ENCODE measurements around the gene SLFNL1.

SLFNL1 gene

GRCh38 chr1:40985875-40986274 is 35.6 kb downstream of the SLFNL1 start:
- DNase-seq, result peak; percentile 36

GRCh38 chr1:40985161-40985560 is 36.4 kb downstream of the SLFNL1 start:
- DNase-seq, result no peak

- DNase-seq, result no peak
Measured at GRCh38 chr1:40984531-40984930, 37.0 kb downstream of the SLFNL1 start.

- peak; percentile 28 for DNase-seq
Measured at GRCh38 chr1:40984066-40984465, 37.5 kb downstream of the SLFNL1 start.

- DNase-seq, result no peak
Measured at GRCh38 chr1:40983286-40983685, 38.2 kb downstream of the SLFNL1 start.

GRCh38 chr1:40982721-40983120 is 38.8 kb downstream of the SLFNL1 start:
- no peak for DNase-seq

GRCh38 chr1:40981691-40982448 is 39.7 kb downstream of the SLFNL1 start:
- no peak for DNase-seq

GRCh38 chr1:40980453-40981121 is 40.9 kb downstream of the SLFNL1 start:
- DNase-seq, result peak; percentile 57

GRCh38 chr1:40980068-40980452 is 41.5 kb downstream of the SLFNL1 start:
- no peak for DNase-seq

- DNase-seq, result peak; percentile 96
Measured at GRCh38 chr1:40979241-40980067, 42.1 kb downstream of the SLFNL1 start, which contains the start of gene CTPS1. TSS of gene CTPS1 (plus strand) at chr1:40979696. CDS start at chr1:40983291, 3,595 bp downstream.

GRCh38 chr1:40978886-40979240 is 42.7 kb downstream of the SLFNL1 start:
- no peak for DNase-seq

- no peak for DNase-seq
Measured at GRCh38 chr1:40977716-40978115, 43.8 kb downstream of the SLFNL1 start.

- no peak for DNase-seq
Measured at GRCh38 chr1:40976952-40977690, 44.4 kb downstream of the SLFNL1 start.

GRCh38 chr1:40974945-40975344 is 46.6 kb downstream of the SLFNL1 start:
- no peak for DNase-seq

- DNase-seq, result no peak
Measured at GRCh38 chr1:40973912-40974311, 47.6 kb downstream of the SLFNL1 start.

- no peak for DNase-seq
Measured at GRCh38 chr1:40971966-40972365, 49.6 kb downstream of the SLFNL1 start.

- no peak for DNase-seq
Measured at GRCh38 chr1:40969445-40969844, 52.1 kb downstream of the SLFNL1 start.

GRCh38 chr1:40966417-40966816 is 55.1 kb downstream of the SLFNL1 start:
- no peak for DNase-seq
